HG02840 (cell line): Measurements from ENCODE around the gene STAC.
"Not testable (repeated sequence)": the region's sequence is repeated elsewhere in the genome, so short reads cannot be mapped to it uniquely, and the experiment has no call there.

Source experiments
- ATAC-seq: cut with Tn5 transposase; IDR thresholded peaks from one replicate; pipeline ENCODE4 v1.9.1; 2021; ENCODE audit warnings: mild to moderate bottlenecking, moderate library complexity, moderate number of reproducible peaks; ENCODE audit not compliant: unreplicated experiment, low FRiP score

The STAC gene

DNA sequence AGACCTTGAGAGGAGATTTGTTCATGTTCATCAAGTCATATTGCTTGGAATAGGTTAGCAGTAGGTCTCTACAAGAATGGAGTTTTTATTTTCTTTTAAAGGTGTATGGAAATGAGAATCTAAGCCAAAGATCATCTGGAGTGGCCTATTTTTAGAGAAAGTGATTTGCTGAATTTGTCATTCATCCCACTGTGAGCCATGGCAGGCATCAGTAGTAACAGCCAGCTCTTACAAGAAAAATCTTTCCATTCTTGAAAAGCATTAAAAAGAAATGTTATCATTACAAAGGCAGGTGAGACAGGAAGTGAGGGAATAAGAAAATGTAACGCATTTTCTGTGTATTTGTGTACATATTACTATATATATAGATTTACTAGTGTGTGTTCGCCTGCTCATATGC is 29.6 kb downstream of the STAC start:
- ATAC-seq = no peak

DNA sequence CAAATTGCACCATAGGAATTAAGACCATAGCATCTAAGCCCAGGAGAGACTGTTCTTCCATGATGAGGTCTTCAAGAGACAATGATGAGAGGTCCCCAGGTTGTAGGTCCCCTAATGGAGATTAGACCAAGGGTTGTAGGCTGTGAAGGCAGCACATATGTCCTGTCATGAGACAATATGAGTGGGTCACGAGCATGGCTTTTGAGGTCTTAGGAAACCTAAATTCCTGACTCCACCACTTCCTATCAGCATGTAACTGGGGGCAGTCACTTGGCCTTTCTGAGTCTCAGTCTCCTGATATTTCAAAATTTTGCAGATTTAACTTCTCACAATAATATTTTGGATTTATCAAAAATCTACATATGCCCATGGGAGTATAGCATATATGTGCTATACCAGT is 31.3 kb downstream of the STAC start:
- no peak for ATAC-seq

- no peak for ATAC-seq
Observed at GRCh38 chr3:36416599-36416998, 36.3 kb downstream of the STAC start.

DNA sequence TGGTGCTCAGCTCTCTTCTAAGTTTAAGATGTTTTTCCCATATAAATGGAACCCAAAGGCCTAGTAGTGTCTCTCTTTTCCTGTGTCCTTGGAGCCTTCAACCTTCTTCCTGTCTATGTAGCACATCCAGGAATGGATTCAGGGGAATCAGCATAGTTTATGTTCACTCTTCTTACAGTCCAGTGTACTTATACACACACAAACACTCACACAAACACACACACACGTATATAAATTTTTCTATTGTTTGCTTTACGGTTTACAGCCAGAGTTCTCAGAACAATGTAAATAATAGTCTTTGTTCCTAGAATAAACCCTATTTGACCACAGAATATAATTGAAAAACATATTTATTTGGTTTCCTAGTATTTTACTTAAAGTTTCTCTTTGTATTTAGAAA is 36.9 kb downstream of the STAC start:
- no peak for ATAC-seq

DNA sequence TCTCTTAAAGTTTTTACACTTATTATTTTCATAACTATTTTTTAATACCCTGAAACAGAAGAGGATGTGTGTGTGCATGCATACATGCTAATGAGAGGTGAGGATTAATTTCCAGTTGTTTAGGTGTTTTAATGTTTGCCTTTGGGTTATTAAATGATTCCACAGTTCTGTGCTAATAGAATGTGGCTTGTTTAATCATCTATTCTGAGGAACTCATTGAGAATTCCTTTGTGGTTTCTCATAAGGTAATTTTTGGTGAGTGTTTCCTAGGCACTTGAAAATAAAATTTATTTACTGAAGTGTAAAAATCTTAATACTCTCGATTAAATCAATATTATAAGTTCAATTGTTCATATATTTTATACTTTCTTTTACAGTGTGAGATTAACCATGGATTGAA is 38.0 kb downstream of the STAC start:
- ATAC-seq = no peak

DNA sequence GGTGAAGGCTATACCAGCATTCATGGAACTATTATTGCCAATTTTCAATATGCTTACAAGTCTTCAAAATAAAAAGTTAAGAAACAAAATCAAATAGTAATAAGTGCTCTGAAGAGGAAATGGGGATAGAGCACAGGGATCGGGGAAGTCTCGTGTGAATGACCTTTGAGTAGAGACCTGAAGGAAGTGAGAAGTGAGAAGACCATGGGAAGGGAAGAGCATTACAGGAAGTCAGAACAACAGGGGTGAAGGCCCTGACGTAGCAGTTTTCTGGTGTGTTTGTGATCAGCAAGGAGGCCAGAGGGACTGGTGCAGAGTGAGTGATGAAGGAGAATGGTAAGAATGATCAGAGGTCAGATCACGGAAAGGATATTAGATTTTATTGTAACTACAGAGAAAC is 48.1 kb downstream of the STAC start:
- no peak for ATAC-seq

DNA sequence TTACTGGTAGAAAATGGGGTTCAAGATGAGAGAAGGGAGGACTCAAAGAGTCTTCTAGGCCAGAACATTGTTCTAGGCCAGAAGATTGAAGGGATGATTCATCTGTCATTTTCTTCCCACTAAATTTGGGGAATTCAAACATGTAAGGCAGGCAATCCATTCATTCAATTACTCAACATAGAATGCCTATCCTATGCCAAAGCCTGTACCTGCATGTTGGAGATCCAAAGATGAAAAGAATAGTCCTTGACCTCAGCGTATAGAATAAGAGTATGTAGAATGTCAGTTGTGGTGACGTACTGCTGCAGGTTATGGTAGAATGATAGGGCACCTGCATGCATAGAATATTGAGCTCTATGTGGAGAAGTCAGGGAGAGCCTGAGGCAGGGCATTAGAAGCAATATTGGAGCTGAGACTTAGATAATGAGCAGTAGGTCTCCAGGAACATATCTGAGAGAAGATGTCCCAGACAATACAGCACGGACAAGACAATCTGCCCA is 49.7 kb downstream of the STAC start:
- no peak for ATAC-seq

DNA sequence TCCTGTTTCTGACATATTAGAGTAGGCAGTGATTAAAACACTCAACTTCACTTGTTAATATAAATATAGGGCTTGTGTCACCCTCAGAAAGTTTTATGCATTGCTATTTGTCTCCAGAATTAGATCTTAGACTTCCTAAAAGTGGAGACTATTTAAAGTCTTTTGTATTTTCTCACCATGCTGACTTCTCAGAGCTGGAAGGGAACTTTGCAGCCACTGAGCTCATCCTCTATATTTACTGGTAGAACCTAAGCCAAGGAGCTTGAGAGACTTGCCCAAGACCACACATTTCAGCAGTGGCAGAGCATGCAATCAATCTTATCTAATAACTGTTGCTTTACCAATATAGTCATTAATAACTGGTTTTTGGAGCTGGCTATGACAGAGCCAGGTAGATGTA is 53.2 kb downstream of the STAC start:
- no peak for ATAC-seq

DNA sequence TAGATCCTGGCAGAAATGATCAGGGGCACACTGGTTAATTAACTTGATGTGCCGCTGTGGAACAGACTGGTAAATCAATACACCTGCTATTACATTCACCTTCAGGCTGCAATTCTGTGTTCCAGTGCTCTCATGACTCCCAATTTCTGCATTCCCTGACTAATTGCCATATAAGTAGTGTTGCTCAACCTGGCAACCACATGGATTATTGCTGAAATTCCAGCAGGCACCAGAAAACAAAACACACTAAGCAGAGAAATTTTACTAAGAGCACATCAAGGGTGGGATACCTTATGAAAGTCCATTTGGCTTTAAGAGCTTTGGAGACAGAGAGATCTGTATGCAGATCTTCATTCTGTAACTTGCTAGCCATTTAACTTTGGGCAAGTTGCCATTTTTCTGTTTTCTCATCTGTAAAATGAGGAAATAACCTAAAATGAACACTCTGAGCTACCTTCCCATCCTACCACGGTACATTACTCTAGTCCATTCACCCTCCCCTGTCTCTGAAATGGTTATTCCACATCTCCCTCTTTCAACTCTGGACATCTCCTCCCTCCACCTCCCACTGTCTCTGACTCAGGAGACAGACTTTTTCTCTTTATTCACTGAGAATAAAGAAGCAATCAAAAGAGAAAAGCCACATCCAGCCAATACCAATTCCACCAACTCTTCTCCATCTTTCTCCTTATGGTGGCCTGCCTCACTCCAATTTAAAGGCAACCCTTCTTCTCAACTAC is 54.6 kb downstream of the STAC start:
- ATAC-seq = no peak

DNA sequence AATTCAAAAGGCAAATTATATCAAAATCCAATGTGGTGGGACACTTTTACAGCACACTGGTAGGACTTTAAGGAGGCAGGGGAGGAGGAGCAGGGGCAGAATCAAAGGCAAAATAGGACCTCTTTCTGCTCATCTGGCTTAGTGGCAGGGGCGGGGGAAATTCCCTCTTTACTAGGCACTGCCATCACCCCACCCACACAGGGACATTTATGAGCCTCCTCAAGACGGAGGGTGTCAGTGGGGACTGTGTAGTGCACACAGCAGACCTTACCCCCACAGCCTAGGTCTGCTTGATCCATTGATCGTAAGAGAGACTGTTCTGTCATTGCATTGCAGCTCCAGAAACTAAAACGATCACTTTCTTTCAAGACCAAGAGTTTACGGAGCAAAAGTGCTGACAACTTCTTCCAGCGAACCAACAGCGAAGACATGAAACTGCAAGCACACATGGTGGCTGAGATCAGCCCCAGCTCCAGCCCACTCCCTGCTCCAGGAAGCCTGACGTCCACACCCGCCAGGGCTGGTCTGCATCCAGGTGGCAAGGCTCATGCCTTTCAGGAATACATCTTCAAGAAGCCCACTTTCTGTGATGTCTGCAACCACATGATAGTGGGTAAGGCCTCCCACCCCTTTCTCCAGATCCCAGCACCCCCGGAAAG is 62.9 kb downstream of the STAC start:
- no peak for ATAC-seq

DNA sequence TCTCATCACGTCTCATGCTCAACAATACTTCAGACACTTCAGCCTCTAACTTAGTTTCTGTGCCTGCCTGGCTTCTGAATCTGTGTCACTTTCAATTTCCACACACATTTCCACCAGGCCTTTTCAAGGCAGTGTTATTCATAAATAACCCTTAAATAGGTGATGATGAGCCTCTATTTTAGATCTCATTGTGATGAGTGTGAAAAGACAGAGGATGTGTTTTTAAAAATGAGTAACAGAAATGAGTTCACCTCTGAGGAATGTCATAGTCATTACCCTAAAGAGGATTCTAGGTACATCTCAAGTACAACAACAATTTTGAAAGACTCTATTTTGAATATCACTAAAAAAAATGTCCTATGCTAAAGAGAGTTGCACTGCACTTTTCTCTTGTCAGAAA is 64.6 kb downstream of the STAC start:
- ATAC-seq = no peak

DNA sequence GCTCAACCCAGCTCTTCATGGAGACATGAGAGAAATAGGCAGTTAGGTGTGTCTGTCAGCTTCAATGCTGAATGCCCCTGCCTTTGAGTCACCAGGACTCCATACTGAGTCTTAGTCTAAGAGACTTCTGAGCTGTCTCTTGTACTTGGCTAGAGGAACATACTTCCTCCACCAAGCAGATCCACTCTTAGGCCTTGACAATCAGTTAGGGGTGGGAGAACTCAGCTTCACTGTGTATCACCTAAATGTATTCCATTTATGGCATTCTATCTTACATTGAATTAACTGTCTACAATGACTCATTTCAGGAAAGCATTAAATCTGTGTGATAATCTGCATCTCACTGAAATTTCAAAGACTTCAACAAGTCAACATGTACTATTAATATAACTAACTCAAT is 66.0 kb downstream of the STAC start:
- ATAC-seq = no peak

GRCh38 chr3:36447061-36447460 is 66.8 kb downstream of the STAC start:
- ATAC-seq = no peak

- no peak for ATAC-seq
Observed at GRCh38 chr3:36451816-36452215, 71.5 kb downstream of the STAC start.

DNA sequence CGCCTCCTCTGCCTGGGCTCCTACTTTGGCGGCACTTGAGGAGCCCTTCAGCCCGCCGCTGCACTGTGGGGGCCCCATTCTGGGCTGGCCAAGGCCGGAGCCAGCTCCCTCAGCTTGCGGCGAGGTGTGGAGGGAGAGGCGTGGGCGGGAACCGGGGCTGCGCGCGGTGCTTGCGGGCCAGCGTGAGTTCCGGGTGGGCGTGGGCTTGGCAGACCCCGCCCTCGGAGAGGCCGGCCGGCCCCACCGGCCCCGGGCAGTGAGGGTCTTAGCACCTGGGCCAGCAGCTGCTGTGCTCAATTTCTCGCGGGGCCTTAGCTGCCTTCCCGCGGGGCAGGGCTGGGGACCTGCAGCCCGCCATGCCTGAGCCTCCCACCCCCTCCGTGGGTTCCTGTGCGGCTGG is 72.9 kb downstream of the STAC start:
- not testable (repeated sequence) for ATAC-seq

GRCh38 chr3:36453896-36454295 is 73.6 kb downstream of the STAC start:
- ATAC-seq = not testable (repeated sequence)

- ATAC-seq = no peak
Observed at GRCh38 chr3:36455406-36455805, 75.1 kb downstream of the STAC start.

DNA sequence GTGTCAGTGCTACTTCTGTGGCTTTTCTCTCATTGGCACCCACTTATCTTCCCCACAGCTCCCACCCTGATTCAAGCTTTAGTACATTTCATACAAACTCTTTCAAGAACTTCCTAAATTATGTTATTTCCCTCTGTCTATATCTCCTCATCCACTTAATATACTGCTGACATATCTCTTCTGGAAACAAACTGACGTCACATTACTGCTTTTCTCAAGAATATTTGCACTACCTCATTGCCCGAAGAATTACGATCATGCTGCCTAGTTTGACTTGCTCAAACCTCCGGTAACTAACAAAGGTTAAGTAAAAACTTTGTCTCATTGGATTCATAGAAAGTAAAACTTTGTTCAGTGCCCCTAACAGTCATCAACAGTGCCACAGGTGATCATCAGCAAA is 76.5 kb downstream of the STAC start:
- no peak for ATAC-seq

DNA sequence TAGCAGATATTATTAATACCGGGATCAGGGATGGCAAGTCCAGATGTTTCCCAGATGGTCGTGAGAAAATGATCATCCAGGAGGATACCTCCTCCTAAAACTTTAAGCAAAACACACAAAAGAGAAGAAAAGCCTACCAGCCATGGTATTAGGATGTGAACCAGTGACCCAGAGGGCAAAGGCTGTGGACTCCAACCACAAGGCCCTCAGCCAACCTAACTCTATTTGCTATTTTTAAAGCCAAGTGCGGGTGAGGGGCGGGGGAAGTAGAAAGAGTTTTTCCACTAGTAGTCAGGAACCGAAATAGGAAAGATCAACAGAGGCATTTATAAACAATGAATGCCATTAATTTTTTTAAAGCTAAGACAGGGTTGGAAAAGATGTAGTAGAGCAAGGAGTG is 77.4 kb downstream of the STAC start:
- no peak for ATAC-seq

DNA sequence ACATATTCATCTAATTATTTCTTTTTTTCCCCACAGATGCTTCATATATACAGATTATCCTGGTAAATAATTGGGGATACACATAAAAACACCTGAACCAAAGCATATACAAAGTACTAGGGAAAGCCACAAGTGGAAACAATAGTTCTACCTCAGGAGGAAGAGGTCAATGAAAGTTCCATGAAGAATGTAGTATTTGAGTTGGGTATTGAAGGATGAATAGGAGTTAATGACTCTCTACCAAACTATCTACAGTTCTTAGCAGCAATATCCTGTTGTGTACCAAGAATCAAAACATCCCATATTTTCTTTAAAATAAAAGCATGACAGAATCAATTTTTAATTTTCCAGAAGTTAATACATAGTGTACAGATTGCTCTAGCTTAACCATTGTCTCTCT is 78.9 kb downstream of the STAC start:
- no peak for ATAC-seq

DNA sequence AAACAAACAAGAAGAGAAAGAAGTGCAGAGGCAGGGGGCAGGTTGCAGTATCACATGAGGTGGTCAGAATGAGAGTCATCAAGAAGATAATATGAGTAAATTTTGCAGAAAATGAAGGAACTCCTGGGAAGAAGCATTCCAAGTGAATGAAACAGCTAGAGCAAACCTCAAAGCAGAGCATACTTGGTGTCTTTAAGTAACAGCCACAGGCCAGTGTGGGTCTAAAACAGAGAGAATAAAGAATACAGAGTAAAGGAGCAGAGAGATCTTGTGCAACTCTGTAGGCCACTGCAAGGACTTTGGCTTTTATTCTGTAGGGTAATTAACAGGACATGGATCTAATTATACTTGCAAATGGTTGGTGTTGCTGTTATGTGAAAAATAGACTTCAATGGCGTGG is 81.3 kb downstream of the STAC start:
- ATAC-seq = no peak

- not testable (repeated sequence) for ATAC-seq
Observed at GRCh38 chr3:36472045-36472444, 91.7 kb downstream of the STAC start.
